Loucy (cell line): ENCODE data around the gene MAPRE3.

ENCODE experiments used
- CTCF ChIP-seq: fragments of 200-600 bp; sonication (generic); conservative IDR thresholded peaks from 2 replicates; pipeline ENCODE4 v1.5.1; 2014; ENCODE audit warnings: mild to moderate bottlenecking, antibody characterized with exemption, low read length
- EZH2phosphoT487 ChIP-seq: fragments of 200-600 bp; IDR thresholded peaks from 2 replicates; pipeline ENCODE4 v1.6.1; 2018; ENCODE audit warnings: antibody characterized with exemption, mild to moderate bottlenecking, moderate library complexity, borderline replicate concordance

- TF ChIP-seq CTCF (no peak), EZH2phosphoT487 (no peak)
Observed at GRCh38 chr2:26933431-26934334, 36.8 kb upstream of the MAPRE3 start.
